DOHH2 (cell line): ENCODE data around the gene ACADS.

Experiments
- H3F3A ChIP-seq: fragments of 200-600 bp; sonication (generic), shearing (Covaris generic); 2 replicates; pipeline ENCODE4 v1.6.0; 2016; ENCODE audit warnings: antibody characterized with exemption, mild to moderate bottlenecking; ENCODE audit not compliant: control insufficient read depth, insufficient read depth
- H3K27ac ChIP-seq: fragments of 200-600 bp; sonication (generic); 2 replicates; pipeline ENCODE4 v1.5.1; 2014; ENCODE audit warnings: low read depth, mild to moderate bottlenecking, low read length, moderate library complexity
- H3K27me3 ChIP-seq: fragments of 200-600 bp; sonication (generic); 2 replicates; pipeline ENCODE4 v1.6.1; 2014; ENCODE audit warnings: mild to moderate bottlenecking, low read length, mixed read lengths; ENCODE audit not compliant: control insufficient read depth
- H3K36me3 ChIP-seq: fragments of 200-600 bp; sonication (generic); 2 replicates; pipeline ENCODE4 v1.6.1; 2014; ENCODE audit warnings: mild to moderate bottlenecking, low read length, moderate library complexity, mixed read lengths; ENCODE audit not compliant: control insufficient read depth
- H3K4me1 ChIP-seq: fragments of 200-600 bp; sonication (generic); 2 replicates; pipeline ENCODE4 v1.6.1; 2014; ENCODE audit warnings: mild to moderate bottlenecking, low read length, mixed read lengths; ENCODE audit not compliant: control insufficient read depth
- H3K4me2 ChIP-seq: fragments of 200-600 bp; sonication (generic); 2 replicates; pipeline ENCODE4 v1.6.0; 2014; ENCODE audit warnings: mild to moderate bottlenecking, low read length, moderate library complexity
- H3K4me3 ChIP-seq: fragments of 200-600 bp; sonication (generic); 2 replicates; pipeline ENCODE4 v1.5.1; 2014; ENCODE audit warnings: mild to moderate bottlenecking, low read length, mixed read lengths
- H3K79me2 ChIP-seq: fragments of 200-600 bp; sonication (generic); 2 replicates; pipeline ENCODE4 v1.6.1; 2014; ENCODE audit warnings: mild to moderate bottlenecking, low read length, mixed read lengths; ENCODE audit not compliant: control insufficient read depth
- H3K9me2 ChIP-seq: fragments of 200-600 bp; sonication (generic); replicated peaks from 2 replicates; pipeline ENCODE4 v1.6.1; 2014; ENCODE audit warnings: mild to moderate bottlenecking, low read length, mixed read lengths; ENCODE audit not compliant: control insufficient read depth
- H3K9me3 ChIP-seq: fragments of 200-600 bp; sonication (generic); 2 replicates; pipeline ENCODE4 v1.6.1; 2014; ENCODE audit warnings: antibody characterized with exemption, low read length, mixed read lengths; ENCODE audit not compliant: control insufficient read depth, insufficient read depth
- H4K20me1 ChIP-seq: fragments of 200-600 bp; sonication (generic); 2 replicates; pipeline ENCODE4 v1.6.0; 2014; ENCODE audit warnings: low read depth, mild to moderate bottlenecking, antibody characterized with exemption, low read length, moderate library complexity; ENCODE audit not compliant: control insufficient read depth, insufficient read depth
- EZH2phosphoT487 ChIP-seq: fragments of 200-600 bp; sonication (generic); IDR thresholded peaks from 2 replicates; pipeline ENCODE4 v1.6.1; 2017; ENCODE audit warnings: borderline replicate concordance, mild to moderate bottlenecking, antibody characterized with exemption, low read length, moderate library complexity, mixed read lengths
- TF ChIP-seq, protein P1 (sequence below): fragments of 200-600 bp; sonication (generic); IDR thresholded peaks from one replicate; pipeline ENCODE4 v1.5.1; 2014; ENCODE audit warnings: antibody characterized with exemption, mild to moderate bottlenecking, low read depth, low read length; ENCODE audit not compliant: poor library complexity, severe bottlenecking

The ACADS gene

DNA sequence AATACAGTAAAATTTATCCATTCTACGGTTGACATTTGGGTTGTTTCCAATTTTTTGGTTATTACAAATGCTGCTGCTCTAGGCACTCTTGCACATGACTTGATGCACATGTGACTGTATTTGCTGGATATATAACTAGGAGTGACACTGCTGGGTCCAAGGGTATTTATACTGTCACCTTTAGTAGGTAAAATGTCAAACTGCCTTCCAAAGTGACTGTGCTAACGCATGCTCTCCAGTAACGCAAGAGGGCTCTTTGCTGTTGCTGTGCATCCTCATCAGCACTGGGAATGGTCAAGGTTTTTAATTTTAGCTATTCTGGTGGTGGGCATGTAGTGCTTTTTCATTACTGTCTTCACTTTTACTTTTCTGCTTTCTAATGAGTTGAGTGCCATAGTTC, 62.3 kb downstream of the ACADS start:
- H3F3A ChIP-seq: no peaks in the 10 kb centered on the region
- H3K9me3 ChIP-seq: no peaks in the 10 kb centered on the region
- no peaks in the 10 kb centered on the region; the same call in 1 of the 2 replicates for H4K20me1 ChIP-seq
- no peaks in the 10 kb centered on the region for H3K27me3 ChIP-seq
- no peaks in the 10 kb centered on the region for H3K79me2 ChIP-seq
- peaks cover 12% of the 10 kb centered on the region for H3K4me1 ChIP-seq
- H3K36me3 ChIP-seq: peaks cover 12% of the 10 kb centered on the region
- no peaks in the 10 kb centered on the region for H3K9me2 ChIP-seq
- no peak overlapping the region for H3K4me2 ChIP-seq
- TF ChIP-seq, protein P1, sequence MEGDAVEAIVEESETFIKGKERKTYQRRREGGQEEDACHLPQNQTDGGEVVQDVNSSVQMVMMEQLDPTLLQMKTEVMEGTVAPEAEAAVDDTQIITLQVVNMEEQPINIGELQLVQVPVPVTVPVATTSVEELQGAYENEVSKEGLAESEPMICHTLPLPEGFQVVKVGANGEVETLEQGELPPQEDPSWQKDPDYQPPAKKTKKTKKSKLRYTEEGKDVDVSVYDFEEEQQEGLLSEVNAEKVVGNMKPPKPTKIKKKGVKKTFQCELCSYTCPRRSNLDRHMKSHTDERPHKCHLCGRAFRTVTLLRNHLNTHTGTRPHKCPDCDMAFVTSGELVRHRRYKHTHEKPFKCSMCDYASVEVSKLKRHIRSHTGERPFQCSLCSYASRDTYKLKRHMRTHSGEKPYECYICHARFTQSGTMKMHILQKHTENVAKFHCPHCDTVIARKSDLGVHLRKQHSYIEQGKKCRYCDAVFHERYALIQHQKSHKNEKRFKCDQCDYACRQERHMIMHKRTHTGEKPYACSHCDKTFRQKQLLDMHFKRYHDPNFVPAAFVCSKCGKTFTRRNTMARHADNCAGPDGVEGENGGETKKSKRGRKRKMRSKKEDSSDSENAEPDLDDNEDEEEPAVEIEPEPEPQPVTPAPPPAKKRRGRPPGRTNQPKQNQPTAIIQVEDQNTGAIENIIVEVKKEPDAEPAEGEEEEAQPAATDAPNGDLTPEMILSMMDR: no peak
- TF ChIP-seq EZH2phosphoT487: no peak
- H3K27ac ChIP-seq: no peak overlapping the region
- H3K4me3 ChIP-seq: no peak overlapping the region
